Activated CD4-positive, alpha-beta T cell treated with anti-CD3 and anti-CD28 coated beads, Interleukin-2, amount 50 U/mL, for 4 hours (primary cell): ENCODE results near the gene ATCAY.
A peak's percentile ranks its signal among the peaks of the same experiment; 100 is the strongest.

Experiments
- DNase-seq, 2 experiments: peaks; one replicate each; pipeline ENCODE4 v3.0.0-alpha.2; 2020

Gene ATCAY, protein sequence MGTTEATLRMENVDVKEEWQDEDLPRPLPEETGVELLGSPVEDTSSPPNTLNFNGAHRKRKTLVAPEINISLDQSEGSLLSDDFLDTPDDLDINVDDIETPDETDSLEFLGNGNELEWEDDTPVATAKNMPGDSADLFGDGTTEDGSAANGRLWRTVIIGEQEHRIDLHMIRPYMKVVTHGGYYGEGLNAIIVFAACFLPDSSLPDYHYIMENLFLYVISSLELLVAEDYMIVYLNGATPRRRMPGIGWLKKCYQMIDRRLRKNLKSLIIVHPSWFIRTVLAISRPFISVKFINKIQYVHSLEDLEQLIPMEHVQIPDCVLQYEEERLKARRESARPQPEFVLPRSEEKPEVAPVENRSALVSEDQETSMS

DNA sequence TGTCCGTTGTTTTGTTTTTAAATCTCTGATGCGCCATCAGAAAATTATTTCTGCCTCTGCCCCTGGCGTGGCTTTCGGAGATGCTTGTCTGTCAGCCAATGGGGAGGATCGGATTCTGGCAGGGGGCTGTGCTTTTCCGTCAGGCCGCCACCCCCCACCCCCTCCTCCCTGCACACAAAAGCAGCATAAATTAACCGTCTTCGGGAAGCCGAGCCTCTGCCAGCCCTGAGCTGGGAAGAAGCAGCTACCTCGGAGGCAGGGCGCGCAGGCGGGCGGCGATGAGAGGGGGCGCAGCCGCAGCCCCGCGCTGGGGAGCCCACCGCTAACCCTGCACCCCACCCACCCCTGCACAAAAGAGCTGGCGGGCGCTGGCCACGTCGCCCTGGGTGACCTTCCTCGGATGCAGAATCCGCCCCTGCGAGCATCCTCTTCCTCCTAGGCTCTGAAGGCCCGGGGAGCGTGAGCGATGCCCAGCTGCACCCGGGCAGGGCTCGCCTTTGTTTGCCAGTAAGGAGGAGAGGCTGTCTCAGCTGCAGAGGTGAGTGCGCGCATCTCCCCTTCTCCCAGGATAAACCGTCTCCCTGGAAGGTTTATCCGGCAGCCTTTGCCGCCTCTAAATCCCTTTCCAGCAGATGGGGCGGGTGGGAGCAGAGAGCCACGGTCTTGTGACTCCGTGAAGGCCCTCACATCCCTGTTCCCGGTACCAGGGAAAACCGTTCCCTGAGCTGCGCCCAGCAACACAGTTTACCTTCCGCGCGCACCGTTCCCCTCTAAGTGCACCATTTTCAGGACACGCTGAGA is at the start of gene ATCAY:
TSS of gene ATCAY (plus strand) at position 215 of the 801 bp plus-strand sequence. CDS start 5,083 bp downstream, outside the sequence.
- no peak for DNase-seq

DNA sequence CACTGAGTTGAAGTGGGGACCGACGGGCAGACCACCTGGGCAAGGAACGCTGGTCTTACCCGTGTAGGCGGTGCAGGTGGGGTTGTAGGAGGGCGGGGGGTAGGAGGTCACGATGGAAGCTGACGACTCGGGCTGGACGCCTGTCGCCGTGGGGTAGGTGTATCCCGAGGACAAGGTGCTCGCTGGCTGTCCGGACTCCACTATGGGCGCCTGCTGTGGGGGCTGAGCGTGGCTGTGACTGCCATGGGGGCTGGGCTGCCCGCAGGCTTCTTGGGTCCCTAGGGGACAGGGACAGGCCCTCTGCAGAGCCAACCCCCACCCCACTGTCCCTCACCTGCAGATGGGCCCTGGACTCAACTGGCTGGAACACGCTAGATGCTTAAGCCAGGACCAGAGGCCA is 48.9 kb upstream of the ATCAY start:
- DNase-seq = no peak

DNA sequence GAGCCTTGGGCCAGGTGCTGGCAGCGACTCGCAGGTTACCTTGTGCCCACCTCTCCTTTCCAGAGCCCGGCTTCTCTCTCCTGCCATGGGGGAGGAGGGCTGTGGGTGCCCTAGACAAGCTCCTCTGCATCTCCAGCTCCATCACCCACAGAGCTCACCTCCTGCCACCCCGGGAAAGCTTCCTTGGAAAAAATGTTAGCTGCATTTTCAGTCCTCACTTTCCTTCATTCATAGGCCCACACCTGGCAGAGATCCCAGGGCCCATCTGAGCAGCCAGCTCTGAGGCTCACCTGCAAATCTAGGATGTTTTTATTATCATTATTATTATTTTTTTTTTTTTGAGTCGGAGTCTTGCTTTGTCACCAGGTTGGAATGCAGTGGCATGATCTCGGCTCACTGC is 48.5 kb upstream of the ATCAY start:
- DNase-seq = no peak

DNA sequence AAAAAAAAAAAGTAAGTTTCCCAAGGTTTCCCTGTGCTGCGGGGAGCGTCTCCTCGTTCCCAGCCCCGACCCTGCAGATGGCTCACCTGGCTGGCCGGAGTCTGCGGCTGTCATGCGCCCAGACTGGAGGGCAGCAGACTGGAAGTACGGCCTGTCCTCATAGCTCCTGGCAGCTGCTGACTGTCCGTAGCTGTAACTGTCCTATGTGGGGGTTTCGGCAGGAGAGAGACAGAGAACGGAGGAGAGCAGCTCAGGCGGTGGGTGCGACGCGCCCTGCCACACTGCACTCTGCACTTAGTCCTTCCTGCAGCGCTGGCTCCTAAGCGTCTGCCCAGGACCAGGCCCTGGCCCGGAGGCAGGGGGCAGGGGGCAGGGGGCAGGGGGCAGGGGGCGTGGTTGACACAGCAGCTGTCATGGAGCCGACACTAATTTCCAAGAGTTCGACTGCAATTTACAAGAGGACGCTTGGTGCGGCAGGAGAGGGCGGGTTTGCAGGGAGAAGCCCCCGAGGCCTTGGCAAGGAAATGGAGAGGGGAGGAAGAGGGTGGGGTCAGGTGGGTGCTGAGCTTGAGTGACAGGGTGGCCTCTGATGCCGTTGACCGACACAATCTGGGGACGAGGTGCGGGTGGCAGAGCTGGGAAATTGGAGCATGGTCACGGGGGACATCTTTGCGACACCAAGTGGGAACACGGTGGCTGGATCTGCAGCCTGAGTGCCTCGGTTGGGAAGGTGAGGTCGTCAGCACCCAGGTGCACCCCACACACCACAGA is 46.7 kb upstream of the ATCAY start:
- no peak for DNase-seq

DNA sequence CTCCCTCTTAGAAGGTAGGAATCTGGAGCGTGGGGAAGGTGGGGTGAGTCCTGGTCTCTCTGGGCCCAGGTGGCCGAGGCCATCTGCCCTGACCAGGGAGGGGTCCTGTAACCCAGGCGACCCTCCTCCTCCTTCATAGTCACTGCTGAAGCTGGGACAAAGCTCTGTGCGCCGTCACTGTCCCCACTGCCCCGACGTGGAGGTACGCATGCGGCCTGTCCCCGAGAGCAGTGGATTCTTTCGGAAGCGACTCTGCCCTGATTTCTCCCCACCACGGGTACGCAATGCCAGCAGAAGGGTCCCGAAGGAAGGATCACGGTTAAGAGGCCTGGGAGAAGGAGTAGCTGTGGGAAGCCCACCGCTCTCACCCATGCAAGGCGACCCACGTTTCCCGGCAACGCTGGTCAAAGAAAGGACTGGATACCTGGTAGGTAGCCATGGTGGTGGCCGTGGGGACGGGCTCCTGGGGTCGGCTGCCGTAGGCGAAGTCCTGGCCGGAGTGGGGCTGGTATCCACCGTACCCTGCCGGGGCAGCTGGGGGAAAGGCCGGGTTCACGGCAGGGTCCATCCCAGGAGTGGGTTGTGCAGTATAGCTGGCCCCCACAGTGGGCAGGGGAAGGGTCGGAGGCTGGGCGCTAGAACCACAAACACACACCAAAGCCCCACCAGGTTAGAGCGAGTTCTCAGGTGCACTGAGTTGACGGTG is 46.0 kb upstream of the ATCAY start:
- no peak for DNase-seq

DNA sequence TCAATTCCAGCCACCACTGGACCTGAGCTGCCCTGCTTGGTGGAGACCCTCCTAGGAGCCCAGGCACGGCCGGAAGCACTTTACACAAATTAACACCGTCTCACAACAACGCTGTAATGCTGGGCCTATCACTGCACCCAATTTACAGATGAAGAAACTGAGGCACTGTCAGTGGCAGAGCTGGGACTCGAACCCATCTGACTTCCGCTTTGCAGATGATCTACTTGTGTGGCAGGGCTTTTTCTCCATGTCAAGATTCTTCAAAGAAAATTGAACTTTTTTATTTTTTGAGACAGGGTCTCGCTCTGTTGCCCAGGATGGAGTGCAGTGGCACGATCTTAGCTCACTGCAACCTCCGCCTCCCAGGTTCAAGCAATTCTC is 45.4 kb upstream of the ATCAY start:
- no peak for DNase-seq

DNA sequence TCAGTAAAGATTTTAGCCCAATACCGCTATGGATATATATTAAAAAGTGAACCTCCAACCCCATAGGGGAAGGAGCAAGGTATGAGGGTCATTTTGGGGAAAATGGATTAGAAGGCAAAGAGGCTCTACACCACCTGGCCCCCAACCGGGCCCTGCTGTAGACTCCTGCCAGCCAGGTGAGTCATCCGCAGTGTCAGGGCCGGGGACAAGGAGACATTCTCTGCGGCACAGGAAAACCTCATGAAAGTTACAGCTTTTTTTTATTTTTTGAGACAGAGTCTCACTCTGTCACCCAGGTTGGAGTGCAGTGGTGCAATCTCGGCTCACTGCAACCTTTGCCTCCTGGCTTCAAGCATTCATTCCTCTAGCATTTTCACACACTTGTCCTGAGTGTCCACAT is 43.6 kb upstream of the ATCAY start:
- DNase-seq = no peak

DNA sequence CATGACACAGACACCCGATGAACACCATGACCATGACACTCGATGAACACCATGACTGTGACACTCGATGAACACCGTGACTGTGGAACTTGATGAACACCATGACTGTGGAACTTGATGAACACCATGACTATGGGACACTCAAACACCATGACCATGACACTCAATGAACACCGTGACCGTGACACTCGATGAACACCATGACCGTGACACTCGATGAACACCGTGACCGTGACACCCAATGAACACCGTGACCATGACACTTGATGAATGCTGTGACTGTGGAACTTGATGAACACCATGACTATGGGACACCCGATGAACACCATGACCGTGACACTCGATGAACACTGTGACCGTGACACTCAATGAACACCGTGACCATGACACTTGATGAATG is 43.2 kb upstream of the ATCAY start:
- no peak for DNase-seq

DNA sequence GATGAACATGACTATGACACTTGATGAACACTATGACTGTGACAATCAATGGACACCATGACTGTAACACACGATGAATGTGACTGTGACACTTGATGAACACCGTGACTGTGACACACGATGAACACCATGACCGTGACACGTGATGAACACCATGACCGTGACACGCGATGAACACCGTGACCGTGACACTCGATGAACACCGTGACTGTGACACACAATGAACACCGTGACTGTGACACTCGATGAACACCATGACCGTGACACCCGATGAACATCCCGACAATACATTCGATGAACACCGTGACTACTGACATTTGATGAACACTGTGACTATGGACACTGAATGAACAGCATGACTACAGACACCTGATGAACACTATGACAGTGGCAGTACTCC is 42.6 kb upstream of the ATCAY start:
- no peak for DNase-seq

DNA sequence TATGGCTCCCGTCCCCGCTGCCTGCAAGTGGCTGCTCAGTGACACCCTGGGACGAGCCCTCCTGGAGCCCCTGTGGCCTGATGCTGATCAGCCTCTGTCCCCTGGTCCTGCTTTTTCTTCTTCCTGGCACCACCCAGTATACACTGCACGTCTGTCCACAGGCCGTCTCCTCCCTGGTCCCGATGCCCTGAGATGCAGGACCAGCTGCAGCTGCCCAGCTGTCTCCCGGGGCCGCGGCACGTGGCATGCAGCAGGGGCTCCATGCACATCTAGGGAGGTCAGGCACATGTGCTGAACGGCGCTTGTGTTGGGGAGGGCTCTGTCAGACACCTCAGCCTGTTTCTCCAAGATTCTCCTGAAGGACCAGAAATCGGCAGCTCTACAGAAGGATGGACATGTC is 41.8 kb upstream of the ATCAY start:
- no peak for DNase-seq

DNA sequence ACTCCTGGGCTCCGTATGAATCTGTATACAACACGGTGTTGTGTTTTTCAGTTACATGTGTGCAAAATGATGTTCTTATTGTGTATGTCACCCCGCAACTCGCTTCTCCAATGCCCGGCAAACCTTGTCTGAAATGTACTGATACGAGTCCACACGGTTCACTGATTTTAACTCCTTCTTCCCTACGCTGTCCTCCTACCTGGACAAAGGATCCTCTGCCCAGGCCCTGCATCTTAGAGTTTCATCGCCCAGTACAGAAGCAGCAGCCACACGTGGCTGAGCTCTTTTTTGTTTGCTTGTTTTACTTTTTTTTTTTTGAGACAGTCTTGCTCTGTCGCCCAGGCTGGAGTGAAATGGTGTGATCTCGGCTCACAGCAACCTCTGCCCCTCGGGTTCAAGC is 40.5 kb upstream of the ATCAY start:
- DNase-seq = no peak

DNA sequence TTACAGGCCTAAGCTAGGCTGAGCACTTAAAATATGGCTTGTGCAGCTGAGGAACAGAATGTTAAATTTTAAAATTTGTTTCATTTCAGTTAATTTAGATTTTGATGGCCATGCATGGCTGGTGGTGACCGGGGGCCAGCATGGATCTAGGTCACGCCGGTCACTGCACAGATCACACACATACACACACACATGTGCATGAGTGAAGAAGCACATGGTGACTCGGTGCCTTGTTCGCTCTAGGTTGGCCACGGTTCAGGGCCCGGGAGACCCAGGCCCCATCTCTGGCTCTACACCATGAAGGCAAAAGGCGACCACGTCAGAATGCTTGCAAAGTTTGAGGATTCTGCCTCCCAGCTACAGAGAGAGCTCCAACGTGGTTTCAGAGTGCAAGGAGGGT is 39.7 kb upstream of the ATCAY start:
- DNase-seq = no peak

DNA sequence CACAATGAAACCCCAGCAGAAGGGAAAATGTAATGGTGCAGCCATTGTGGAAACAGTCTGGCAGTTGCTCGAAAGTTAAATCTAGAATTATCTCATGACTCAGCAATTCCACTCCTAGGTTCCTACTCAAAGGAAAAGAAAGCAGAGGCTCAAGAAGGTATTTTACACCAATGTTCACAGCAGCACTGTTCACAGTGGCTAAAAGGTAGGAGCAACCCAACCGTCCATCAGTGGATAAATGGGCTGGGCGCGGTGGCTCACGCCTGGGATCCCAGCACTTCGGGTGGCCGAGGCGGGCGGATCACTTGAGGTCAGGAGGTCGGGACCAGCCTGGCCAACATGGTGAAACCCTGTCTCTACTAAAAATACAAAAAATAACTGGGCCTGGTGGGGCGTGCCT is 37.5 kb upstream of the ATCAY start:
- DNase-seq = no peak

DNA sequence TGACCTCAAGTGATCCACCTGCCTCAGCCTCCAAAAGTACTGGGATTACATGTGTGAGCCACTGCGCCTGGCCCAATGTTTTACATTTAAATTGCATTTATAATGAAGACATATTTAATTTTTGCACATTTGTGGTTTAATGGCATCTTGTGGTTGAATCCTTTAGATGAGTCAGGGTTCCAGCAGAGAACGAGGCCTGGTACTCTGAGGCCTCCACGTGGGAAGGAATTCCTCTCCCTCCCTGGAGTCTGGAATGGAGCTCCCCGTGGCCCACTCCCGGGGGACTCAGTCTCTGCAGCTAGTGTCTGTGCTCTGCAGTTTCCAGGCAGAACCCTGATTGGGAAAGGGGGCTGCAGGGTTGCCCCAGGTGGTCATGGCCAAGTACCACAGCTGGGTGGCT is 35.9 kb upstream of the ATCAY start:
- no peak for DNase-seq

DNA sequence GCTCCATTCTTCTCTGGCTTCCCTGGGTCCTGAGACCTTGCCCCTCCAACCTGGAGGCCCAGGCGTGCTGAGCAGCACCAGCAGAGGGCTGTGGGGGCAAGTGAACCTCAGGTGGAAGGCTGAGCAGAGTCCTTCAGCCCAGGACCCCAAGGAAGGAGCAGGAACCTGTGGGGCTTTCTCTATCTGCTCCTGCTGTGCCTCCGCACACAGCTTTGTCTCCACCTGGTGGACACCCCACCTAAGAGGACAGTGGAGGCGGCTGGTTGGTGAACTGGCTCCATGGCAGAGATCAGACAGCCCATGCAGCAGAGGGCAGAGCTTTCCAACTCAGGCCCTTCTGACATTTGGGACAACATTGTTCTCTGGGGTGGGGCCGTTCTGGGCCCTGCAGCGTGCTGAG is 31.4 kb upstream of the ATCAY start:
- DNase-seq = peak; percentile 15 to 24

DNA sequence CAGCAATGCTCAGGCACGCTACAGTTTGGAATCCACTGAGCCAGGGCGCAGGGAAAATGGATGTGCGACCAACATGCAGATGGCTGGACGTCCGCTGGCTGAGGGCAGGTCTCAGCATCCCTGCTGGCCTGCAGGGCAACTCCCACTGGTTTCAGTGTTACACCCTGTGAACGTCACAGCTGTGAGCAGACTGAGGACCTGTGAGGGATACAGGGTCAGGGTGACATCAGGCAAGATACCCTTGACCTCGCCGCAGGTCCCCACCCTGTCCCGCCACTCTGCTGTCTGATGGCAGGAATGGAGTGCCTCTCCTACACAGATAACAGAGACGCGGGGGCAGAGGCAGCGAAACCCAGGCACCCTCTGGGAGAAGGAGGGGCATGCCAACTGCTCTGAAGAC is 30.7 kb upstream of the ATCAY start:
- DNase-seq = no peak

DNA sequence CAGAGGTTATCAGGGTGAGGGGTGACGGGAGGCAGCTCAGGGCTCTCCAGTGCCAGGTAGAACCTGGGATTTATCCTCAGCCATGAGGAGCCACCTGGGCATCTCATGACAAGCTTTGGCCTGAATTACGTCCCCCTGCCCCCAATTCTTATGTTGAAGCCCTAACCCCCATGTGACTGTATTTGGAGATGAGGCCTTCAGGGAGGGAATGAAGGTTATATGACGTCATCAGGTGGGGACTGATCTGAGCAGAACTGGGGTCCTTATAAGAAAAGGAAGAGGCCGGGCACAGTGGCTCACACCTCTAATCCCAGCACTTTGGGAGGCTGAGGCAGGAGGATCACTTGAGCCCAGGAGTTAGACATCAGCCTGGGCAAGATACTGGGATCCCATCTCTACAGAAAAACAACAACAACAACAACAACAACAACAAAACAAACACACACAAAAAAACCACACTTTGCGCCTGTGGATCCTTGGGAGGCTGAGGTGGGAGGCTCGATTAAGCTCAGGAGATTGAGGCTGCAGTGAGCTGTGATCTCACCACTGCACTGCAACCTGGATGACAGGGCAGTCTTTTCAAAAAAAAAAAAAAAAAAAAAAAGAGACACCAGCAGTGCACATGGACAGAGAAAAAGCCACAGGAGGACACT is 30.0 kb upstream of the ATCAY start:
- no peak for DNase-seq

DNA sequence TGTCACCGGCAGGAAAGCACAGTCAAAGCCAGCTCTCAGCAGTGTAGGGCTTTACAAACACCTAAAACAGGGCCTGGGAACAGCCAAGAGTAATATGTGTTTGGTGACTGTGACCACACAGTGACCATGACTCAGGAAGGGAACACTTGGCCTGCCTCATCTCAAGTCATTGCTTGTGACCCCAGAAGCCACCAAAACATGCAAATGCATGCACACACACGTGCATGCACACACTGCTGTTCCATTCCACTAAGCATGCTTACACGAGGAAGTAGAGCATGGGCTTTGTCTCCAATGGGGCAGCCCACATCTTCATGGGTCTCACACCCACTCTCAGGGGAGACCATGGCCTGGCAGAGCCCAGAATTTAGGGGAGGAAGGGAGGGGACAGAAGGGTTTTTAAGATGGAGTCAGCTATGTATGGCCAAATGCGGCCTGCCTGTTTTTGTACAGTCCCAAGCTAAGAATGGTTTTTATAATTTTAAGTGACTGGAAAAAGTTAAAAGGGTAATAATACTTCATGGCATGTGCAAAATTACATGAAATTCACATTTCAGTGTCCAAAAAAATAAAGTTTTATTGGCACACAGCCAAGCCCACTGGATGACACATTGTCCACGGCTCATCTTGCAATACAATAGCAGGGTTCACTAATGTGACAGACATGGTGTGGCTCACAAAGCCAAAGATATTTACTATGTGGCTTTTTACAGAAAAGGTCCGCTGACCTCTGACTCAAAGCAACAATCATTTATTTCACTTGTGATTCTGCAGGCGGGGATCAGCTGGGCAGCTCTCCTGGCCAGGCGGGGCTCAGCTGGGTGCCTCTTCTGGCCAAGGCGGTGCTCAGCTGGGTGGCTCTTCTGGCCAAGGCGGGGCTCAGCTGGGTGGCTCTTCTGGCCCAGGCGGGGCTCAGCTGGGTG is 29.0 kb upstream of the ATCAY start:
- DNase-seq = no peak

DNA sequence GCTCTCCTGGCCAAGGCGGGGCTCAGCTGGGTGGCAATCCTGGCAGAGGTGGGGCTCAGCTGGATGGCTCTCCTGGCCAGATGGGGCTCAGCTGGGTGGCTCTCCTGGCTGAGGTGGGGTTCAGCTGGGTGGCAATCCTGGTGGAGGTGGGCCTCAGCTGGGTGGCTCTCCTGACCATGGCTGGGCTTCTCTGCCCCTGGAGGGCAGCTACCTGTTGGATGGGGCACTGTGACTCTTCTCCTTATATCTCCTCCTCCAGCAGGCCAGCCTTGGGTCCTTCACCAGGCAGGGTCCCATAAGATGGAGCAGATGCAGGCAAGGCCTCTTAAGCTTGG is 28.3 kb upstream of the ATCAY start:
- DNase-seq = no peak

DNA sequence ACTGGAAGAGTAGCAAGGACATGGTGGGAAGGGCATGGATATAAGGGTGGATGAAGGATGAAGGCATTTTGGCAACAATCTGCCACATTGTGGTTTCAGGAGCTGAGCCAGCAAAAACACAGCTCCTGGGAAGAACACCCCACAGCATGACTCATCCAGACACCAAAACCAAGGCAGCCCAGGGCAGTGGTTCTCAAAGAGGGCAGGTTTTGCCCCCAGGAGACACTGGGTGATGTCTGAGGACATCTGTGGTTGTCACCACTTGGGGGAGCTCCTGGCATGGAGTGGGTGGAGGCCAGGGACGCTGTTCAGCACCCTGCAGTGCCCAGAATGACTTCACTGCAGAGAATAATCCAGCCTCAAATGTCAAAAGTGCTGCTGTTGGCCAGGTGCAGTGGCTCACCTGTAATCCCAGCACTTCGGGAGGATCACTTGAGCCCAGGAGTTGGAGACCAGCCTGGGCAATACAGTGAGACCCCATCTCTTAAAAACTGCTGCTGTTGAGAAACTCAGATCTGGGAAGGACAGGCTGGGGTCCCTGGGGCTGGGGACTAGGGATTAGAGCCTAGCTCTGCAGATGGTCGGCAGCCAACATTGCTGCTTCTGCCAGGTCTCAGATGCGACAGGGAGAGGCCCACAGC is 27.8 kb upstream of the ATCAY start:
- peak; percentile 25 to 27 for DNase-seq

DNA sequence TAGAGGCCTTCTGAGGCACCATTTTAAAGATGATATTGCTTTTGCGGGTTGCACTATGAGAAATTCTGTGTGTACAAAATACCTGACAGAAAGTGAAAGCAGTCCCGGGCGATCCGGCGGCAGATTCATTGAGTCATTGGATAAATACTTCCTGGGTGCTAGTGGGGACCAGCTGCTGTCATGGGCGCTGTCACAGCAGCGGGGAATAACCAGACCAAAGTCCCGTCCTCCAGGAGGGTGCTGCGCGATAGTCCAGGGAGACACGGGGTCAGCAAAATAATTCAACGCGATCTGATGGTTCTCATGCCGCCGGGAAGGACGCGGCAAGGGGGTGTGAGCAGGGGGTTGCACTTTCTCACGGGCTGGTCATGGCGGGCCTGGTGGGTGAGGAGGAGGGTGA is 25.2 kb upstream of the ATCAY start:
- no peak for DNase-seq
